GM19023 (cell line): ENCODE measurements around the gene ZFR.

Experiments
- ATAC-seq: cut with Tn5 transposase; IDR thresholded peaks from one replicate; pipeline ENCODE4 v1.9.1; 2021; ENCODE audit warnings: mild to moderate bottlenecking, moderate library complexity; ENCODE audit not compliant: unreplicated experiment

The ZFR gene

DNA sequence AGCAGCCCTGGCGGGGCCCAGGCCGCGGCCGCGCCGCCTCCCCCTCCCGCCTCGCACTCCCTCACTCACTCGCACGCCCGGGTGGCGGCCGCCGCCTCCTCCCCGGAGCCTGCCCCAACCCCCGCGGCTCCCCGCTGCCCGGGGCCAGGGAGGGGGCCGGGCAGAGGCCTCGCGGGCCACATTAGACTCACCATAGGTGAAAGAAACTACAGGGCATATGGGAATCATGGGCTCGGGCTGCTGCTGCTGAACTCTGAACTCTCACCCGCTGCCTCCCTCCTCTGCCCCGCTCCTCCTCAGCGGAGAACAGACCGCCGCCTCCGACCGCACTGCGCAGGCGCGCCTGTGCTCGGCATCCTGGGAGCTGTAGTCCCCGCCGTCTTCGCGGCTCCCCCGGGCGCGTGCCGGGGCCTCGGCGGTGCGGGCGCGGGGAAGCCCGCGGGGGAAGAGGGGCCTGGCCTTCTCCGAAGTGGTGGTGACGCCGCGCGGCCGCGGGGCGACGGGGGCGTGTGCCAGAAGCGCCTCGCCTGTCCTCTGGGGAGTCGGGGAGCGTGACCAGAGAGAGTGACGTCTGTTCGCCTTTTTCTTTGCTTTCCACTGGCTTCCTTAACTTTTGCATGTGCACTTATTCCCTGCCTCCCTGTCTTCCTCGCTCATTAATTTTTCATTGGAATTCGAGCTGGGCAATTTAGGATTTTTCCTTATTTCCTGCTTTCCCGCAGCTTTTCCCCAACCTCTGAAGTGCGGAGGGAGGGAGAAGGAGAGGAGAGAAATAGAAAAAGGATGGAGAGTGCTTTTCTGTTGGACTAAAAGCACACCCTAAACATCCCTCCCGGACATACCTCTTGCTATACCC lies at the start of gene ZFR:
ZFR (minus strand) TSS at position 310 of the 856 bp plus-strand sequence; CDS start at position 228, 82 bp downstream.
- ATAC-seq, result peak; percentile 79

DNA sequence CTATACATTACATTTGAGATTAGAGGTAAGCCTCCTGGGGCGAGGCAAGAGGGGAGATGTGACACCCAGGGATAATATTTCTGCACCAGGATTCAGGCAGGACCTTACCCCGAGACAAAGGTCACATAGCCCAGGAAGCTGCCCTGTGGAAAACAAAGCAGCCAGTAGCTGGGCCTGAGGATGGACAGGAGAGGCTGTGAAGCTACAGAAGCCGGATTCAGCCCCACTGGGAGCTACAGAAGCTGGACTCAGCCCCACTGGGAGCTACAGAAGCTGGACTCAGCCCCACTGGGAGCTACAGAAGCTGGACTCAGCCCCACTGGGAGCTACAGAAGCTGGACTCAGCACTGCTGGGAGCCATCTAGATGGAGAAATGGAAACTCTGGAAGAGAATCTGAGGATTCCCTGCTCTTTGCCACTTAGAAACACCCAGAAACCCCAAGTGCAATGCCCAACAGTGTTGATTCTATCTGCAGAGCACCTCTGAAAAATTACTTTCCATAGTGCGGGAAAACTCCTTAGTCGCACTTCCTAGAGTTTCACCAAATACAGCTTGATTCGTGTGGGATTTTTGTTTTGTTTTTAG lies 46.5 kb upstream of the ZFR start:
- no peak for ATAC-seq

DNA sequence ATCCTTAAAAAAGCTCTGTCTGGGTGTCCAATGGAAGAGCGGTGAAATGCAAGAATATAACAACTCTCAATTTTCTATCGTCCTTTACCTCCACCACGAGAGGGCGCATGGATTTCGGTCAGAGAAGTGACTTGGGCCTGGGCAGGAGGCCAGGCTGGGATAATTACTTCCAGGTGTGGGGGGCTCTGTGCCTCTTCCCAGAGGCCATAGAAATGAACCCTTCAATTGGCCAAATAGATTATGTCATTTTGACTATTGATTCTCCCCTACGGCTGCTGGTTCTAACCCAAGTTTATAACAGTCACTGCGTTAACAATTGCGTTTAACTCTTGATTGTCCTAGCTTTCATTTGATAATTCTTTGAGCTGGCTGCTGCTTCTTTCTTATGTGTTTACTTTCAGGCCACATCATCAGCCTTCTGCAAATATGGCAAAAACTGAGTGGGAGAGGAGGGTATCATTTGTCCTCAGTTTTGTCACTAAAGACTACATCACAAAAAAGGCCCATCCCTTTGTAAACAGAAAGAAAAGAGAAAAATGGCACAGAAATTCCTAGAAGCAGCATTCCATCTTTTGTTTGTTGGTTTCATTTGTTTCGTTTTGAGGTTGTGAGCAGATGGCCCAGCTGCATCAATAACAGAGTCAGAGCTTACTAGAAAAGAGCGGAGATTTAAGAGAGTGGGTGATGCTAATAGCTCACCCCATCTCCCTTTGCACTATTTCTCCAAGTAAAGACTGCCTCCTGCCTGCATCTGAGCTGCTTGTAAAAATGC lies 45.4 kb upstream of the ZFR start:
- no peak for ATAC-seq

DNA sequence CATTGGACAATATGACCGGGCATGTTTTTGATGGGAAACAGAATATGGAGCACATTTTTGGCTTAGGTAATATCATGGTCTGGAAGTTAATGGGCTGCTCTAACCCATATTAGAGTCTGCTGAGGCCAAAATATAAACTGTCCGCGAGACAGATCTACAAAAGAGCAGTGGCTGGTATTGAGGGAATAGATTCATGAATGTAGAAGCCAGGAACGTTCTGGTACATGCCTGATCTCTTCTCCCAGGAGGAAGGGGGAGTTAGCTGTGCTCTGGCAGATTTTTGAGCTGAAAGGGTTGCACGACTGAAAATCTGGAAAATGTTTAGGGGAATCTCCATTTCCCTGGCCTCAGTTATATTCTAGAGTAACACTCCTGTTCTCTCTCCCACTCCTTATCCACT lies 42.9 kb upstream of the ZFR start:
- no peak for ATAC-seq

DNA sequence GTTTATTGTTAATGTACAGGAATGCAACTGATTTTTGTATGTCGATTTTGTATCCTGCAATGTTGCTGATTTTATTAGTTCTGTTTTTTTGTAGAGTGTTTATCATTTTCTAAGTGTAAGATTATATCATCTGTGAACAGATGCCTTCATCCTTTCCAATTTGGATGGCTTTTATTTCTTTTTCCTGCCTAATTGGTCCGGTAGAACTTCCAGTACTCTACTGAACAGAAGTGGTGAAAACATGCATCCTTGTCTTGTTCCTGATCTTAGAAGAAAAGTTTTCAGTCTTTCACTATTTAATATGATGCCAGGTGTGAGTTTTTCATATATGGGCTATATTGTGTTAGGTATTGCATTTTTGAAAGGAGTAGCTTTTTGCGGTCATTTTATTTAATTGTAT lies 42.5 kb upstream of the ZFR start:
- ATAC-seq, result no peak

DNA sequence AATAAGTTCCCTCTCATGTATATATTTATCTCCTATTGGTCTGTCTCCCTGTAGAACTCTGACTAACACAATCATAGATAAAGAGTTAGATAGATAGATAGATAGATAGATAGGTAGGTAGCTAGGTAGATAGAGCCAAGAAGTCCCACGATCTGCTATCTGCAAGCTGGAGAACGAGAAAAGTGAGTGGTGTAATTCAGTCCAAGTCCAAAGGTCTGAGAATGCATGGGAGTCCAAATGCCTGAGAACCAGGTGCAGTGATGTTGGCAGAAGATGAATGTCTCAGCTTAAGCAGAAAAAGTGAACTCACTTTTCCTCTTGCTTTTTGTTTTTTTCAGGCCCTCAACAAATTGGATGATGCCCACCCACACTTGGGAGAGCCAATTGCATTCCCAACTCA lies 37.7 kb upstream of the ZFR start:
- no peak for ATAC-seq

DNA sequence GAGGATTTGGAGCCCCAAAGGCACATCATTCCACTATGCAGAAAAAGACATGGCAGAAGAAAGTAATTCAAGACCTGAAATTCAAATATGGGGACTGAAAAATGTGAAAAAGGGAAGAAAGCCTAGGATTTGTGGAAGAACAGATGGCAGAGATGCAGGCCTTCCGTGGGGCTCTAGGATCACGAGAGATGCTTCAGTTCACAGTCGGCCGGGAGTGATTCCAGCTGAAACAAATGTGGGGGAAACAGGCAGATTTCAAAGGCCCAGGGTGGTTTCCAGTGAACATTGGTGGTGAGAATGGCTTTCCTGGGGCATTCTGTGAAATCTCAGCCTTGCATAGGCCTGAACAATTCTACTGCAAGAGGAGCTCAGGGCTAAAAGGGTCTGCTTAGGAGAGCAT lies 34.6 kb upstream of the ZFR start:
- no peak for ATAC-seq

DNA sequence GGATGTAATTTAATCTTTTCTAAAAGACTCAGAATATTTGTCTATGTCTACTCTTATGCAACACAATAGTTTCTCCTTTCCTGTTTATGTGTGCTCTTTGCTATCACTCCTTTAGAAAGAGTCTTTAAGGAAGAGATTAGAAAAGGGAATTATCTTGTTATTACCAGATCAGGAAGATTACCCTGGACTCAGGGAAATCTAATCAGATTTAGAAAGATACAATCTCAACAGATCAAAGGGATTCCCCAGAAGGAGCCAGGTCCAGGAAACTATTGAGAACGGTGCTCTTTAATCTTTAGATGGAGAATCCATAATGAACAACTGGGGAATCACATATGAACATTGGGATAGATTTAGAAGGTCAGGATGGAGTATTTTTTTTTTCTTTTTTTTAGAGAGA lies 32.4 kb upstream of the ZFR start:
- ATAC-seq, result no peak

DNA sequence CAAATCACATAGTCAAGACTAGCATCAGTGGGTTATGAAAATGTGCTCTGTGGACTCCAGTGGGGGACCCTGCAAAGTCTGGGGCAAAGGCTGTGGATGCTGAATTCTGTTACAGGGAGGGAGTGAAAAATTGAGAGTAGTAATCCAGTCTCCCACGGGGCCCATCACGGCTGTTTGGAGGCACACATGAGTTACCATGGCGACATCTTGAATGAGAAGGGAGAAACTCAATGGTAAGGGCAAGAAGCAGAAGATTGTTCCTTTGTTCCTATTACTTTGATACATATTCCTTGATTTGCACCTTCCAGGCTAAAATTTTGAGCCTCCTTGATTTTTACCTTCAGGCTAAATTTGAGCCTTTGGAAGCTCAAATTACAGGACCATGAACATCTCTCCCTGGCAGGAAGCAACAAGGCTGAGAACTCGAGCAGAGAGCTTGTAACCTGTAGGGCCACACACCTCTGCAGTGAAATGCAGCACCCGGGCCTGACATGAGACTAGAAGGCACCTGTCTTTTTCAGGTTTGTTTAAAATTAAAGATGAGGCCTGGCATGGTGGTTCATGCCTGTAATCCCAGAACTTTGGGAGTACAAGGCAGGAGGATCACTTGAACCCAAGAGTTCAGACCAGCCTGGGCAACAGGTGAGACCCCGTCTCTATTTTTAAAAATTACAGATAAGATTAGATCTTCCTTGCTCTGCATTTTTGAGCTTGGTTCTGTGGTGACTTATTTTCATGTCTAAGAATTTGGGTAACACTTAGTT lies 31.0 kb upstream of the ZFR start:
- ATAC-seq, result no peak

DNA sequence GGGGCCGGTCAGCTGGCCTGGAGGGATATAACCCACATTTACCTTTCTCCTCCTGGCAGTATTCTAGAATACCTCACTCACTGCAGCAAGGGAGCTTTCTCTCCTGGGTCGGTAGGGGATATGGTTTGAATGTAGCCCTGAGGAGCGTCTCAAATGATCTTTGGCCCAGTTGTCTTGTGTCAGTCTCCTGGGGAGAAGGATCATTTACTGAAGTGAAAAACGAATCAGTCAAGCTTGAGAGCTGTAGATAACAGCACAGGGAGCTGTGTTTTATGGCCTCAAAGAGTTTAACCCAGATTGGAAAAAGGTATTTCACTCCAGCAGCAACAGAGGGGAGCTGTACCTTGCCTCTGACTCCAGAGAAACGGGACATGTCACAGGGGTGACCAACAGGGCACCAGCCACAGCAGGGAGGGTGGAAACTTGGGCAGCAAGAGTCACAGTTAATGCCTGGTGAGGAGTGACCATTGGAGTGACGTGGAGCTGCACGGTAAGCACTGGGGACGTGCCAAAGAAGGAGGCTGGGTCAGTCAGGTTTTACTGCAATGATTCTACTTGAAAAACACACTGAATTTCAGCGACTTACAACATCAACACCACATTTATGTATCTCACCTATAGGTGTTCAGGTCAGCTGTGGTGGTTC lies 29.8 kb upstream of the ZFR start:
- ATAC-seq, result no peak

DNA sequence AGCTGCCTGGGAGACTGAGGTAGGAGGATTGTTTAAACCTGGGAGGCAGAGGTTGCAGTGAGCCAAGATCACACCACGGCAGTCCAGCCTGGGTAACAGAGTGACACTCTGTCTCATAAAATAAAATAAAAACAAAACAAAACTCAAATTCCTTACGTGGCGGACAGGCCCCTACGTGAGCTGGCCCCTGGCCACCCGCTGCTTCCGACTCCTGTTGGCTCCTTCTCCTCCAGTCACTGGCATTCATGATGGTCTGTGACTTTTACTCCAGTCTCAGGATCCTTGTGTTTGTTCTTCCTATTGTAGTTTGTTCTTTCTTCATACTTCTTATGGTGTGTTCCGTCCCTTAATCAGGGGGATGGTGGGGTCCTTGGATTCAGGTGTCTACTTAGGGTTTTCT lies 28.5 kb upstream of the ZFR start:
- ATAC-seq, result no peak

DNA sequence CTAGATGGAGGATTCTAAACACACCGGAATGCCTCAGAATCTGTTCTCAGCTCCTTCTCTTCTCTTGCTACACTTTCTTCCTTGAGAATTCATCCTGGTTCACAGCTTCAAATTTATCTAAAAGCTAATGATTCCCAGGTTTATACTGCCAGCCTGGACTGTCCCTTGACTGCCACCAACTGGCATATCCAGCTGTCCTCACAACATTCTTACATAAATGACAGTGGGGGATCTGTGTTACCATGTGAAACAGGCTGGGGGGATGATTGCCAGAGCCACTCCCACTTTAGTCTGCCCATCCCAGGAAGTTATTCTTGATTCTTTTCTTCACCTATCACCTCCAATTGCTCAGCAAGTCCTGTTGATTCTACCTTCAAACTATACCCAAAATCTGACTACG lies 27.2 kb upstream of the ZFR start:
- no peak for ATAC-seq

DNA sequence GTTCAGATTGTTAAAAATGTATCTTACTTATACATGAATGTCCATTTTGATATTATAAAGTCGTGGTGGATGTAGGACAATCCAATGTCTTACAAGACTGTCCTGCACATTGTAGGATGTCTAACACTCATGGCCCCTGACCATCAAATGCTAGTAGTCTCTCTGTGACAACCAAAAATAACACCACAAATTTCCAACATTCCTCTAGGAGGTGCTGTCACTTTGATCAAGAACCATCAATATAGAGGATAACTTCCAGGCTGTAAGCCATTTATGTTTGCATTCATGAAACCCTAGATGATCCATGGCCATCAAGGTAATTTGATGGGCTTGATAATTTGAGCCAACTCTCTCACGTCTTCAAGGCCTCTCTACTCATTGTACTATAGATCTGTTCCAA lies 20.5 kb upstream of the ZFR start:
- no peak for ATAC-seq

DNA sequence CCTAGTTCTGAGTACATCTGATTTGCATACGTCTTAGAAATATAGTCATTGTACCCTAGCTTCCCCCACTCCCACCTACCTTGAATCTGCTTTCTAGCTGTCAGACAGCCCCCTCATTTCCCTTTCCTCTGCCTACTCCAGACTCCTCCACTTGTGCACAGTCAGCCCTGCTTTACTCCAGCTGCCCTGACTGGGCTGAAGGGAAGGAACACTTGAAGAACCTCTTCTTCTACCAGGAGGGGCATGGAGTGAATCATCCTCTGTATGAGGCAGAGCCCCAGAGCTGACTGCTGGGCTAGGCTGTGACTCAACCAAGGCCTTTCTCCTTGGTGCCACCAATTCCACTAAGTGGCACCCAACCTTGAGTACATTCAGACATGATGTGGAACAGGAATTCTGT lies 18.1 kb upstream of the ZFR start:
- no peak for ATAC-seq

DNA sequence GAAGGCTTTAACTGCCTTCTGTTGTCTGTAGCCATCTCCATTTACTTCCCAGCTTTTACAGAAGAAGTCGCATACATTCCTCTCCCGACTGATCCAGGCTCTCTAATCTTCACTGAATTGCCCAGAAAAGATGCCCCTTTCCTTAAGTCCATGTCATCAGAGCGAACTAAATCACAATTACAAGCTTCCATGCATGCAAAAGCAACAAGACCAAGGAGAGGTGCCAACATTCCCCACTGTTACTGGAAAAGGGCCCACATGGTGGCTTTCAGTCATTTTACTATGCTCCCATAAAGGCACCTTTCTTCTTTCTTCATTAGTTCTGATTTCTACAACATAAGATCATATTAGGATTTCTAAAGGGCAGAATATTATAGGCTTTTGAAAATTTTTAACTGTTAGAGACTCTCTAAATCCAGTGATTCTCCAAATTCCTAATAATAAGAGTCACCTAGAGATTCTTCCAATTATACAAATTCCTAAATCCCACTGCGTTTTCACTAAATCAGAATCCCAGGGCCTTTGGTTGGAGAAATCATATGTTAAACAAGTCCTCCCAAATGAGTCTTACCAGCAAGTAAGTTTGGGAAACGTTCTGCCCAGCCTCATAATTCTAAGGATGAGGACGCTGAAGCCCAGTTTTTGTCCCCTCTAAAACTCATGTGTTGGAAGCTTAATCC lies 17.0 kb upstream of the ZFR start:
- ATAC-seq, result no peak

DNA sequence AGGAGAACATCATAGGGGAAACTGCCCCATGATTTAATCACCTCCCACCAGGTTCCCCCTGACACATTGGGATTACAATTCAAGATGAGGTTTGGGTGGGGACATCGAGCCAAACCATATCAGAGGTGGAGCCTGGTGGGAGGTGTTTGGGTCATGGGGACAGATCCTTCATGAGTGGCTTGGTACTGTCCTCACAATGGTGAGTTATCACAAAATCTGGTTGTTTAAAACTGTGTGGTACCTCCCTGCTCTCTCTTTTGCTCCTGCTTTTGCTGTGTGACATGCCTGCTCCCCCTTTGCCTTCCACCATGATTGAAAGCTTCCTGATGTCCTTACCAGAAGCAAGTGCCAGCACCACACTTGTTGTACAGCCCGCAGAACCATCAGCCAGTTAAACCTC lies 16.2 kb upstream of the ZFR start:
- no peak for ATAC-seq

DNA sequence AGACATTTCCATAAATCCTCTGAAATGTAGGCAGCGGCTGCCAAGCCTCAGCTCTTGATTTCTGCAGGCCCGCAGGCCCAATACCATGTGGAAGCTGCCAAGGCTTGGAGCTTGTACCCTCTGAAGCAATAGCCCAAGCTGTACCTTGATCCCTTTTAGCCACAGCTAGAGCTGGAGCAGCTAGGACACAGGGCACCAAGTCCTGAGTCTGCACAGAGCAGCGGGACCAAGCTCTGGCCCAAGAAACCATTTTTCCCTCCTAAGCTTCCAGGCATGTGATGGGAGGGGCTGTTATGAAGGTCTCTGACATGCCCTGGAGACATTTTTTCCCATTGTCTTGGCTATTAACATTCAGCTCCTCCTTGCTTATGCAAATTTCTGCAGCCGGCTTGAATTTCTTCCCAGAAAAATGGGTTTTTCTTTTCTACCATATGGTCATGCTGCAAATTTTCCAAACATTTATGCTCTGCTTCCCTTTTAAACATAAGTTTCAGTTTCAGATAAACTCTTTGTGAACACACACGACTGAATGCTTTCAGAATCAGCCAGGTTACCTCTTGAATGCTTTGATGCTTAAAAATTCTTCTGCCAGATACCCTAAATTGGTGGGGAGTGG lies 14.4 kb upstream of the ZFR start:
- no peak for ATAC-seq

DNA sequence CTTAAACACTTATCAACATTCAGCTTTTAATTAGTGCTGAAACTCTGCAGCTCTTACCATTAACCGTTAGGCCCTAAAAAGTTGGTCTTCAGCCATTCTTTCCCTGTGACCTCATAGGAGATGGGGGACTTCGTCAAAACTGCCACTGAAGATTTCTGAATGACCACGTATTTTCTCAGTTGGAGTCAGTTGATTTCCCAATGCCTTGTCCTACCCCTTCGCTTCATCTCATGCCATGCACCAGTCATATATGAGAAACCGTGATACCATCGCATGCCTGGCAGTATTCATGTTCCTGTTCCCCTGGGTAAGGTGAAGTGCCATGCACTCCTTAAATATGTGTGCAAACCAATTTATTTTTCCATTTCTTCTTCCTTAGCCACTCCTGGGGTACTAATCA lies 10.8 kb upstream of the ZFR start:
- ATAC-seq, result no peak

DNA sequence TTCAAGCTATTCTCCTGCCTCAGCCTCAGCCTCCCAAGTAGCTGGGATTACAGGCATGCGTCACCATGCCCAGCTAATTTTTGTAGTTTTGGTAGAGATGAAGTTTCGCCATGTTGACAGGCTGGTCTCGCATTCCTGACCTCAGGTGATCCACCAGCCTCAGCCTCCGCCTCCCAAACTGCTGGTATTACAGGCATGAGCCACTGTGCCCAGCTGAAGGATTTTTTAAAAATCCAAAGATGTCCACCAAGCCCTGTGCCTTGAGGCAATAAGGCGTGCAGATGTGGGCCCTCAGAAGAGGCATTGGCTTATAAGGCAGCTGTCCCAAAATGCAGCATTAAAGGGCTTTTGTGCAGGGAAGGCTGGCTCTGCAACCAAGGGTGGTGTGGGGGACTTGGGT lies 10.3 kb upstream of the ZFR start:
- ATAC-seq, result no peak

DNA sequence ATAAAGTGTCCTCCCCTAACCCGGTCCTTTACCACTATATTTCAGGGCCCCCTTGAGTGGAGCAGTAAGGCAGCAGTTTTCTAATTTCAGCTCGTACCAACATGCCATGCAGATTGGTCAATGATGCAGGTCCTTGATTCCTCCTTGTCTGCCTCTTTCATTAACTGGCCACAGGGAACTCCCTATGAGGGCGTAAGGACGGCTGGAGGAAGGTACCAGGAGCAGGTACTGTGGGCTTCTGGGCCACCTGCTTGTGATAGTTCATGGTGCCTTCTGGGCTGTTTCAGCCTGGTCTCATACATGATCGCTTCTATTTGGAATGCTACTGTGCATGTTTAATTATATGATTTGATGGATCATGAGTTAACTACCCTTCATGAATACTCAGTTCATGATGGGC lies 9.4 kb upstream of the ZFR start:
- ATAC-seq, result no peak
